Esophagus squamous epithelium (tissue), 4 donors: ENCODE results near the gene RALGAPA1.

Experiments
- POLR2A ChIP-seq, 4 donors: fragments of 450-650 bp; IDR thresholded peaks; one replicate each; pipeline ENCODE4 v1.6.1; 2017; ENCODE audit warnings: antibody characterized with exemption in 4 of 4, mild to moderate bottlenecking in 4 of 4, moderate library complexity in 3 of 4
- TF ChIP-seq, protein P1 (sequence below), 6 experiments: fragments of 450-650 bp in 4 of 6; fragments of 200-600 bp in 2 of 6; sonication (generic) in 2 of 6; IDR thresholded peaks; one replicate each; pipeline ENCODE4 v1.5.1; 2016 to 2019; ENCODE audit warnings: antibody characterized with exemption in 6 of 6, mild to moderate bottlenecking in 4 of 6, moderate library complexity in 4 of 6

DNA sequence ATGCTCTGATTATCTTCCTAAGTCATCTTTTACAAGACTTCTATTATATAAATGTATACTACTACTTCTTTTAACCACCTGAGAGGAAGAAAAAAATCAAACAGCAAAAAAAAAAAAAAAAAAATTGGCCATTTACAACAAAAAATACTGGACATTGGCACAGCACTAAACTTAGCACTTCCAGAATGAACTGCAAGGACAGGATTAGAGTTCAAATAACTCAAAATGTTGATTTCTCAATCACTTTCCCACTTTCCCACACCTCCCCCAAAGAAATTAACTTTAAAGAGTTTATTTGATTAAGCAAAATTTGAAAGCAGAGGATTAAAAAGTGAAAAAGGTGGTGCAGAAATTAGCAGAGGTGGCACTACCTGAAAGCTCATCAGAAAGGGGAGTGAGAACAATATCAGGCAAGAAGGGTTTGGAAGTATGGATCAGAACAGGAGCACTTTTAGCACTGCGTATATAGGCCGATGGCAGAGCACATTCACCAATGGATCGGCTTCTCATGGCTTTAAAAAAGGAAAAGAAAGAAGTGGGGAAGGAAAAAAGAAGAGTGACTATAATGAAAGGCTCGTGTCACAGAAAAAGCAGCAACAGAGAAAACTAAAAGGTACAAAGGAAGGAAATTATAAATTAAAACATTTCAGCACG is 109.2 kb downstream of the RALGAPA1 start:
- TF ChIP-seq, protein P1, sequence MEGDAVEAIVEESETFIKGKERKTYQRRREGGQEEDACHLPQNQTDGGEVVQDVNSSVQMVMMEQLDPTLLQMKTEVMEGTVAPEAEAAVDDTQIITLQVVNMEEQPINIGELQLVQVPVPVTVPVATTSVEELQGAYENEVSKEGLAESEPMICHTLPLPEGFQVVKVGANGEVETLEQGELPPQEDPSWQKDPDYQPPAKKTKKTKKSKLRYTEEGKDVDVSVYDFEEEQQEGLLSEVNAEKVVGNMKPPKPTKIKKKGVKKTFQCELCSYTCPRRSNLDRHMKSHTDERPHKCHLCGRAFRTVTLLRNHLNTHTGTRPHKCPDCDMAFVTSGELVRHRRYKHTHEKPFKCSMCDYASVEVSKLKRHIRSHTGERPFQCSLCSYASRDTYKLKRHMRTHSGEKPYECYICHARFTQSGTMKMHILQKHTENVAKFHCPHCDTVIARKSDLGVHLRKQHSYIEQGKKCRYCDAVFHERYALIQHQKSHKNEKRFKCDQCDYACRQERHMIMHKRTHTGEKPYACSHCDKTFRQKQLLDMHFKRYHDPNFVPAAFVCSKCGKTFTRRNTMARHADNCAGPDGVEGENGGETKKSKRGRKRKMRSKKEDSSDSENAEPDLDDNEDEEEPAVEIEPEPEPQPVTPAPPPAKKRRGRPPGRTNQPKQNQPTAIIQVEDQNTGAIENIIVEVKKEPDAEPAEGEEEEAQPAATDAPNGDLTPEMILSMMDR (IDR thresholded peaks at IDR 0.05): no peak
- TF ChIP-seq POLR2A (IDR thresholded peaks at IDR 0.05): no peak
